Measurements from ENCODE around the gene HNRNPR.

GRCh38 chr1:23304140-23304620 lies 39.9 kb downstream of the HNRNPR start:
- TF ChIP-seq POLR2AphosphoS5 (IDR thresholded peaks at IDR 0.05): no peak
- TF ChIP-seq POLR2A (IDR thresholded peaks at IDR 0.05): no peak
- TF ChIP-seq CTCF (IDR thresholded peaks at IDR 0.05): no peak

Measured in breast epithelium (tissue), 3 donors.